Activated effector memory CD4-positive, alpha-beta T cell treated with anti-CD3 and anti-CD28 coated beads, Interleukin-2, amount 50 U/mL, for 16 hours (primary cell): ENCODE measurements around the gene SNAPC1.

Experiments used
- DNase-seq: peaks from one replicate; pipeline ENCODE4 v3.0.0-alpha.2; 2020

SNAPC1 gene

GRCh38 chr14:61813096-61813606 lies 50.9 kb downstream of the SNAPC1 start:
- no peak for DNase-seq

- DNase-seq = no peak
Observed at GRCh38 chr14:61822458-61822857, 60.2 kb downstream of the SNAPC1 start.

- no peak for DNase-seq
Observed at GRCh38 chr14:61832783-61833182, 70.6 kb downstream of the SNAPC1 start.

- no peak for DNase-seq
Observed at GRCh38 chr14:61836184-61836583, 74.0 kb downstream of the SNAPC1 start.

GRCh38 chr14:61836807-61837206 lies 74.6 kb downstream of the SNAPC1 start:
- no peak for DNase-seq

GRCh38 chr14:61837336-61838229 lies 75.4 kb downstream of the SNAPC1 start:
- DNase-seq = peak; percentile 89

GRCh38 chr14:61838661-61839245 lies 76.5 kb downstream of the SNAPC1 start:
- no peak for DNase-seq

GRCh38 chr14:61839507-61839906 lies 77.3 kb downstream of the SNAPC1 start:
- DNase-seq = no peak

- no peak for DNase-seq
Observed at GRCh38 chr14:61841145-61841544, 78.9 kb downstream of the SNAPC1 start.
